SKM-1 treated with dmso at 0.1 percent for 144 hours (cell line): ENCODE results near the gene TMEM238.

Experiments
- DNase-seq: peaks from one replicate; lab custom pipeline; 2025; ENCODE audit not compliant: unreplicated experiment; lab: John Stamatoyannopoulos, UW

Gene TMEM238

GRCh38 chr19:55382013-55382412 lies 2.1 kb downstream of the TMEM238 start:
- no peak for DNase-seq

- DNase-seq = no peak
Observed at GRCh38 chr19:55379174-55379573, 4.9 kb downstream of the TMEM238 start.

- no peak for DNase-seq
Observed at GRCh38 chr19:55377356-55378131, 6.5 kb downstream of the TMEM238 start.

GRCh38 chr19:55376241-55376933 lies 7.7 kb downstream of the TMEM238 start, which contains the start of gene TMEM190:
TSS of gene TMEM190 (plus strand) at chr19:55376826. CDS start at chr19:55376854, 28 bp downstream.
- DNase-seq = no peak

- no peak for DNase-seq
Observed at GRCh38 chr19:55373993-55374757, 9.9 kb downstream of the TMEM238 start.

- no peak for DNase-seq
Observed at GRCh38 chr19:55373306-55373992, 10.6 kb downstream of the TMEM238 start.

GRCh38 chr19:55372316-55373081 lies 11.6 kb downstream of the TMEM238 start:
- DNase-seq = no peak

- no peak for DNase-seq
Observed at GRCh38 chr19:55370305-55370988, 13.6 kb downstream of the TMEM238 start, which contains the start of gene IL11. TSS of gene IL11 (minus strand) at chr19:55370463. CDS start at chr19:55370310, 153 bp downstream.

GRCh38 chr19:55369653-55370304 lies 14.3 kb downstream of the TMEM238 start:
- no peak for DNase-seq

GRCh38 chr19:55368701-55369563 lies 15.2 kb downstream of the TMEM238 start:
- no peak for DNase-seq

- DNase-seq = no peak
Observed at GRCh38 chr19:55368106-55368505, 16.0 kb downstream of the TMEM238 start.

GRCh38 chr19:55366790-55367189 lies 17.3 kb downstream of the TMEM238 start:
- DNase-seq = no peak

GRCh38 chr19:55365964-55366363 lies 18.1 kb downstream of the TMEM238 start:
- DNase-seq = no peak

- no peak for DNase-seq
Observed at GRCh38 chr19:55365245-55365644, 18.8 kb downstream of the TMEM238 start.

- no peak for DNase-seq
Observed at GRCh38 chr19:55362990-55363716, 20.9 kb downstream of the TMEM238 start, which contains the start of gene GARIN5B. TSS of gene GARIN5B (minus strand) at chr19:55363260. CDS start at chr19:55363066, 194 bp downstream.

GRCh38 chr19:55362174-55362989 lies 21.7 kb downstream of the TMEM238 start:
- no peak for DNase-seq
